Activated CD8-positive, alpha-beta memory T cell treated with anti-CD3 and anti-CD28 coated beads, Interleukin-2, amount 50 U/mL, for 1 hour (primary cell): ENCODE measurements around the gene FOXP4.

Experiments
- DNase-seq: peaks from one replicate; pipeline ENCODE4 v3.0.0-alpha.2; 2020; ENCODE audit errors: extremely low read depth

Gene FOXP4

GRCh38 chr6:41583565-41583964 lies 37.4 kb downstream of the FOXP4 start:
- DNase-seq: no peak

- no peak for DNase-seq
Measured at GRCh38 chr6:41584205-41584604, 38.0 kb downstream of the FOXP4 start.

GRCh38 chr6:41584668-41585205 lies 38.6 kb downstream of the FOXP4 start:
- no peak for DNase-seq

GRCh38 chr6:41585605-41586004 lies 39.4 kb downstream of the FOXP4 start:
- no peak for DNase-seq

- no peak for DNase-seq
Measured at GRCh38 chr6:41586252-41587007, 40.2 kb downstream of the FOXP4 start.

- DNase-seq: no peak
Measured at GRCh38 chr6:41587131-41587879, 41.1 kb downstream of the FOXP4 start.

GRCh38 chr6:41588111-41588510 lies 41.9 kb downstream of the FOXP4 start:
- DNase-seq: no peak

GRCh38 chr6:41589223-41589622 lies 43.0 kb downstream of the FOXP4 start:
- DNase-seq: no peak

- no peak for DNase-seq
Measured at GRCh38 chr6:41589636-41590622, 43.7 kb downstream of the FOXP4 start.

- no peak for DNase-seq
Measured at GRCh38 chr6:41591122-41591521, 44.9 kb downstream of the FOXP4 start.

- DNase-seq: peak; percentile 42
Measured at GRCh38 chr6:41591859-41592502, 45.8 kb downstream of the FOXP4 start.

GRCh38 chr6:41593406-41593805 lies 47.2 kb downstream of the FOXP4 start:
- DNase-seq: no peak

- no peak for DNase-seq
Measured at GRCh38 chr6:41593839-41594238, 47.7 kb downstream of the FOXP4 start.

GRCh38 chr6:41594326-41594725 lies 48.1 kb downstream of the FOXP4 start:
- no peak for DNase-seq

GRCh38 chr6:41594766-41595165 lies 48.6 kb downstream of the FOXP4 start:
- no peak for DNase-seq

- no peak for DNase-seq
Measured at GRCh38 chr6:41595166-41595565, 49.0 kb downstream of the FOXP4 start.

GRCh38 chr6:41596096-41596685 lies 50.0 kb downstream of the FOXP4 start:
- no peak for DNase-seq

GRCh38 chr6:41596807-41597206 lies 50.6 kb downstream of the FOXP4 start:
- no peak for DNase-seq

GRCh38 chr6:41597246-41598000 lies 51.2 kb downstream of the FOXP4 start:
- DNase-seq: no peak

GRCh38 chr6:41598670-41599014 lies 52.5 kb downstream of the FOXP4 start:
- DNase-seq: no peak
